ENCODE measurements around the gene HES7. TPM values are rescaled to one million over a fixed set of nuclear protein-coding genes. Genes with fewer than 3 reads are reported as not detected.
A peak's percentile ranks its signal among the peaks of the same experiment; 100 is the strongest.

Gene HES7
- total and polyA plus RNA-seq, 9 of the 15 experiments (the other 6 are each of a cell fraction or from before 2014, with no cell fraction given) = 0.03 to 1.7 (median 0.14) TPM; not detected in 1

DNA sequence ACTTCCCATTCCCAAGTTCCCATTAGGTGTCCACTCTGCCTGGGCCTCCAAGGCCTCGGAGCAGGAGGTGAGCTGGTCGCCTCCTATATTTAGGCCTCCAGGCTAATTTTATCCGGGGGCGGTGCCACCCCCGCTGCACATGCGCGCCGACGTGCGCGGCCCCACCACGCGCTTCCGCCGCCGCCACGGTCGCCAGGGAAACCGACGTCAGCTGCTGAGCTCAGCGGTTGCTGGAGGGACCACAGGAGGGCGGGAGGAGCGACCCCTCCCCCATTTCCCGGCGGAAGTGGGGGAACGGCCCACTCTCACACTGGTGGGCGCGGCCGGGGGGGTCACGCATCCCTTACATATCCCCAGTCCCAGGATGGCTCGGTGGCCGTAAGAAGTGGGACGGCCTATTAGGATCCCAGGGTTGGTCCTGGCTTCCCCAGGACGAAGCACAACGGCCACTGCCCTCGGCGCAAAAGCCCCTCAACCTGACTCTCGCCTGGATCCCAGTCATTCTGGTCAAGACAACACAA lies 27.3 kb upstream of the HES7 start (continued):
- TF ChIP-seq, protein P1, sequence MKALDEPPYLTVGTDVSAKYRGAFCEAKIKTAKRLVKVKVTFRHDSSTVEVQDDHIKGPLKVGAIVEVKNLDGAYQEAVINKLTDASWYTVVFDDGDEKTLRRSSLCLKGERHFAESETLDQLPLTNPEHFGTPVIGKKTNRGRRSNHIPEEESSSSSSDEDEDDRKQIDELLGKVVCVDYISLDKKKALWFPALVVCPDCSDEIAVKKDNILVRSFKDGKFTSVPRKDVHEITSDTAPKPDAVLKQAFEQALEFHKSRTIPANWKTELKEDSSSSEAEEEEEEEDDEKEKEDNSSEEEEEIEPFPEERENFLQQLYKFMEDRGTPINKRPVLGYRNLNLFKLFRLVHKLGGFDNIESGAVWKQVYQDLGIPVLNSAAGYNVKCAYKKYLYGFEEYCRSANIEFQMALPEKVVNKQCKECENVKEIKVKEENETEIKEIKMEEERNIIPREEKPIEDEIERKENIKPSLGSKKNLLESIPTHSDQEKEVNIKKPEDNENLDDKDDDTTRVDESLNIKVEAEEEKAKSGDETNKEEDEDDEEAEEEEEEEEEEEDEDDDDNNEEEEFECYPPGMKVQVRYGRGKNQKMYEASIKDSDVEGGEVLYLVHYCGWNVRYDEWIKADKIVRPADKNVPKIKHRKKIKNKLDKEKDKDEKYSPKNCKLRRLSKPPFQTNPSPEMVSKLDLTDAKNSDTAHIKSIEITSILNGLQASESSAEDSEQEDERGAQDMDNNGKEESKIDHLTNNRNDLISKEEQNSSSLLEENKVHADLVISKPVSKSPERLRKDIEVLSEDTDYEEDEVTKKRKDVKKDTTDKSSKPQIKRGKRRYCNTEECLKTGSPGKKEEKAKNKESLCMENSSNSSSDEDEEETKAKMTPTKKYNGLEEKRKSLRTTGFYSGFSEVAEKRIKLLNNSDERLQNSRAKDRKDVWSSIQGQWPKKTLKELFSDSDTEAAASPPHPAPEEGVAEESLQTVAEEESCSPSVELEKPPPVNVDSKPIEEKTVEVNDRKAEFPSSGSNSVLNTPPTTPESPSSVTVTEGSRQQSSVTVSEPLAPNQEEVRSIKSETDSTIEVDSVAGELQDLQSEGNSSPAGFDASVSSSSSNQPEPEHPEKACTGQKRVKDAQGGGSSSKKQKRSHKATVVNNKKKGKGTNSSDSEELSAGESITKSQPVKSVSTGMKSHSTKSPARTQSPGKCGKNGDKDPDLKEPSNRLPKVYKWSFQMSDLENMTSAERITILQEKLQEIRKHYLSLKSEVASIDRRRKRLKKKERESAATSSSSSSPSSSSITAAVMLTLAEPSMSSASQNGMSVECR (CRISPR knock-in tag; IDR thresholded peaks at IDR 0.05) = peak; percentile 90
- peak in 1 of 2 experiments; percentile 48; a peak in 1 of 4 replicates for TF ChIP-seq FOXA3 (CRISPR knock-in tag; conservative IDR thresholded peaks at IDR 0.05 in 1 of 2, IDR thresholded peaks at IDR 0.05 in 1 of 2)
- TF ChIP-seq XRCC4 (IDR thresholded peaks at IDR 0.05; ENCODE audit: extremely low read depth, insufficient read depth, insufficient read length) = no peak
- no peak for TF ChIP-seq HDAC3 (IDR thresholded peaks at IDR 0.05; ENCODE audit: borderline replicate concordance, partially characterized antibody)
- peak; percentile 97 for TF ChIP-seq EGR1 (conservative IDR thresholded peaks at IDR 0.05)
- no peak for TF ChIP-seq NONO (IDR thresholded peaks at IDR 0.05; ENCODE audit: low read depth in 2 of 2, low read length in 1 of 2)
- TF ChIP-seq ASH1L (IDR thresholded peaks at IDR 0.05; ENCODE audit: borderline replicate concordance, low read depth, partially characterized antibody) = no peak
- no peak for TF ChIP-seq ARHGAP35 (IDR thresholded peaks at IDR 0.05; ENCODE audit: partially characterized antibody)
- TF ChIP-seq, protein P2, sequence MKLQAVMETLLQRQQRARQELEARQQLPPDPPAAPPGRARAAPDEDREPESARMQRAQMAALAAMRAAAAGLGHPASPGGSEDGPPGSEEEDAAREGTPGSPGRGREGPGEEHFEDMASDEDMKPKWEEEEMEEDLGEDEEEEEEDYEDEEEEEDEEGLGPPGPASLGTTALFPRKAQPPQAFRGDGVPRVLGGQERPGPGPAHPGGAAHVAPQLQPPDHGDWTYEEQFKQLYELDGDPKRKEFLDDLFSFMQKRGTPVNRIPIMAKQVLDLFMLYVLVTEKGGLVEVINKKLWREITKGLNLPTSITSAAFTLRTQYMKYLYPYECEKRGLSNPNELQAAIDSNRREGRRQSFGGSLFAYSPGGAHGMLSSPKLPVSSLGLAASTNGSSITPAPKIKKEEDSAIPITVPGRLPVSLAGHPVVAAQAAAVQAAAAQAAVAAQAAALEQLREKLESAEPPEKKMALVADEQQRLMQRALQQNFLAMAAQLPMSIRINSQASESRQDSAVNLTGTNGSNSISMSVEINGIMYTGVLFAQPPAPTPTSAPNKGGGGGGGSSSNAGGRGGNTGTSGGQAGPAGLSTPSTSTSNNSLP (IDR thresholded peaks at IDR 0.05; ENCODE audit: borderline replicate concordance, low read depth, low read length) = no peak
- no peak for TF ChIP-seq MCM7 (IDR thresholded peaks at IDR 0.05)
- TF ChIP-seq CBX2 (IDR thresholded peaks at IDR 0.05; ENCODE audit: insufficient read depth, low read length, poor library complexity, severe bottlenecking) = no peak
- TF ChIP-seq JUND (IDR thresholded peaks at IDR 0.05; ENCODE audit: borderline replicate concordance, low read depth, low read length) = no peak
- TF ChIP-seq JUND (tag; IDR thresholded peaks at IDR 0.05; ENCODE audit: borderline replicate concordance, low read depth, low read length) = no peak
- 0 out of 2 replicates have a peak, but pooled peaks have one; percentile 55 for TF ChIP-seq BMI1 (IDR thresholded peaks at IDR 0.05; ENCODE audit: low read length)
- peak; percentile 19; the same call in 1 of the 2 replicates for TF ChIP-seq MAFK (IDR thresholded peaks at IDR 0.05; ENCODE audit: low read length)
- no peak for TF ChIP-seq ZNF212 (CRISPR knock-in tag; IDR thresholded peaks at IDR 0.05)
- no peak for TF ChIP-seq SMARCE1 (IDR thresholded peaks at IDR 0.05)
- no peak for TF ChIP-seq MEF2D (tag; conservative IDR thresholded peaks at IDR 0.05; ENCODE audit: low read depth)
- TF ChIP-seq ZNF197 (CRISPR knock-in tag; IDR thresholded peaks at IDR 0.05; ENCODE audit: low read depth) = no peak

Data from K562 (cell line).